ENCODE results near the gene CLIP1. TPM values are rescaled to one million over a fixed set of nuclear protein-coding genes. Genes with fewer than 3 reads are reported as not detected.
A peak's percentile ranks its signal among the peaks of the same experiment; 100 is the strongest.
"Not testable (repeated sequence)": the region's sequence is repeated elsewhere in the genome, so short reads cannot be mapped to it uniquely, and the experiment has no call there.

Gene CLIP1
- total RNA-seq (ENCODE audit: low replicate concordance): 38.3 and 50.8 TPM in 2 replicates

DNA sequence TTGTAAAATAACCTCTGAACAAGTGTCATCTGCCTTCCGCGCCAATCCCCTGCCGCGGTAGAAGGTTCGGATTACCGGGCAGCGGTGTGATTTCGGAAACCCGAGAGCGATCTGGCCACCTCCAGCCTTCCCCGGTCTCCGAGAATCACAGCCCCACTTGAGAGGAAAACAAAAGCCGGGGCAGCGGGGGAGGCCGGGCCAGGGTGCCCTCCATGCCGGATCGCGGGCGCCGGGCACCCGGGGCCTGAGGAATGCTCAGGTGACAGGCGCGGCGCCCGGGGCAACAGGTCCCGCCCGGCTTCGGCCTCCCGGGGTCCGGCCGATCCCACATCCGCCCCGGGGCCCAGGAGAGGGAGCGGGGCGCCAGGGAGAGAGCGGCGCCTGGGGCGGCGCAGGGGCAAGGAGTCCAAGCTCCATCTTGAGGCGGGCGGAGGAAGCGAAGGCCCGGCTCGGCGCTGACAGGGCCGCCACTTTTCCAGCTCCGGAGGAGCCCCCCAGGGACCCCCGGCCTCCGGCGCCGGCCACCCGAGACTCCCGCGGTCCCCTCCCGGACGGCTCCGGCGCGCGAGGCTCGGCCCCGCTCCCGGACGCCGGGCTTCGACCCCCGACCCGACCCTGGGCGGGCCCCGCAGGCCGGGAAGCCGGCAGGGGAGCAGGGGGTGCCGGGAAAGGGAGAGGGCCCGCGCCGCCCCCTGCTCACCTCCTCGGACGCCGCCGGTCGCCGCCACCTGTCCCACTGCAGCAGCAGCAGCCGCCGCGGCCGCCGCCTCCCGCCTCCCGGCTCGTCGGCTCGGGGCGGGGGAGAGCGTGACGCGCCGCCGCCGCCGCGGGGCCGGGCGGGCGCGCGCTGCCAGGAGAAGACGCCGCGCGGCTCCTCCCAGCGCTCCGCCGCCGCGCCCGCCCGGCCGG lies at the start of gene CLIP1:
TSS of gene CLIP1 (minus strand) at position 849 of the 909 bp plus-strand sequence. CDS start 42,217 bp downstream, outside the sequence.
- peaks cover 3% of the 10 kb centered on the region for H3K27me3 Mint-ChIP-seq (ENCODE audit: insufficient read depth, low read depth)

DNA sequence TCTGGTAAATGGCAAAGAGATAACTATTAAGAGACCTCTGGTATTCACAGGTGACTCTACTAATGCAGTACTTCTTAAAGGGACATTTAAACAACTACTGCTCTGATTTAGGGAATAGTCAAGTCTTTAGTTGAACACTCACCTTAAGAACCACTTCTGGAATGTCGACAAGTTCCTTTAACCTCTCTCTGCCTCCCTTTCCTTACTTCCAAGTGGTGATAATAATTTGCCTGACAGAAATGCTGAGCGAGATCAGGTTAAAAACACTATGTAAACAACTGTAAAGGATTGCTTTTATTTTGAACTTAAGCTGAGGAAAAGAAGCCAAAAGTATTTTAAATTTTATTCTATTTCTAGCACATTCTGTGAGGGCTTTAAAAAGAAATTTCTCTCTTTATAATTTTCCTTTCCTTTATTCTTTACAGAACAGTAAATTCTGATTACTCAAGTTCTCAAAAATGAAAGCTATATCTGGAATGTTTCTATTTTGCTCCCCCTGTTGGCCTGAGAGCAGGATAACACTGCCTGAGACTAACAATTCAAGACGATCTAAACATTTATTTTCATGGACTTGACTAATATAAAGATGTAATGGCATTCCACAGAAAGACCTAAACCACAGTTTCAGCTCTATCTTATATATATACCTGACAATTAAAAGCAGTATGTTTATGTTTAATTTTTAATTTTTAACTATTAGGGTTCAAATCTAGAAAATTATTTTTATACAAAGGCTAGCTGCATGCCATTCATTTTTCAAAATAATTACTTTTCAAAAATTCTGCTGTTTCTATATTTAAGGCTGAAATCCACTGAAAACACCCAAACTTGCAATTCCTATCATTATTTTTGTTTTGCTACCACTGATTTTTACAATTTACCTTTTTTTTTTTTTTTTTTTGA lies 49.1 kb upstream of the CLIP1 start:
- peak; percentile 48 for DNase-seq (ENCODE audit: low spot score)
- H3K4me1 Mint-ChIP-seq: peaks cover 6% of the 10 kb centered on the region

More for the DNA sequence above, at the start of gene CLIP1:
- peak within 1 kb of the TSS; percentile 76 for H3K4me3 ChIP-seq
- peaks cover 12% of the 10 kb centered on the region for H3K4me1 ChIP-seq
- Mint-ChIP-seq H3K4me3 (peak within 1 kb of the TSS; percentile 97), H3K9me3 (no peaks in the 10 kb centered on the region), H3K27ac (peak within 1 kb of the TSS; percentile 100), H3K36me3 (no peaks in the 10 kb centered on the region), H3K4me1 (peaks cover 28% of the 10 kb centered on the region)
- H3K9me3 ChIP-seq (ENCODE audit: low read depth): no peaks in the 10 kb centered on the region
- no peaks in the 10 kb centered on the region for H3K27me3 ChIP-seq
- H3K27ac ChIP-seq: peak within 1 kb of the TSS; percentile 92
- H3K79me2 ChIP-seq (ENCODE audit: low read depth): peaks cover 47% of the 10 kb centered on the region
- no peaks in the 10 kb centered on the region for H3K36me3 ChIP-seq
- H2AFZ ChIP-seq (replicated peaks): peak within 1 kb of the TSS; percentile 73
- H4K20me1 ChIP-seq (ENCODE audit: low read depth): peaks cover 2% of the 10 kb centered on the region
- peaks cover 26% of the 10 kb centered on the region for H3F3A ChIP-seq (ENCODE audit: low read depth)
- peak within 1 kb of the TSS; percentile 47 for H3K9ac ChIP-seq
- DNase-seq (ENCODE audit: low spot score): peak; percentile 86
- H3K4me2 ChIP-seq: peak within 1 kb of the TSS; percentile 87
- no peak for TF ChIP-seq EZH2phosphoT487 (IDR thresholded peaks at IDR 0.05)
- TF ChIP-seq, protein P1, sequence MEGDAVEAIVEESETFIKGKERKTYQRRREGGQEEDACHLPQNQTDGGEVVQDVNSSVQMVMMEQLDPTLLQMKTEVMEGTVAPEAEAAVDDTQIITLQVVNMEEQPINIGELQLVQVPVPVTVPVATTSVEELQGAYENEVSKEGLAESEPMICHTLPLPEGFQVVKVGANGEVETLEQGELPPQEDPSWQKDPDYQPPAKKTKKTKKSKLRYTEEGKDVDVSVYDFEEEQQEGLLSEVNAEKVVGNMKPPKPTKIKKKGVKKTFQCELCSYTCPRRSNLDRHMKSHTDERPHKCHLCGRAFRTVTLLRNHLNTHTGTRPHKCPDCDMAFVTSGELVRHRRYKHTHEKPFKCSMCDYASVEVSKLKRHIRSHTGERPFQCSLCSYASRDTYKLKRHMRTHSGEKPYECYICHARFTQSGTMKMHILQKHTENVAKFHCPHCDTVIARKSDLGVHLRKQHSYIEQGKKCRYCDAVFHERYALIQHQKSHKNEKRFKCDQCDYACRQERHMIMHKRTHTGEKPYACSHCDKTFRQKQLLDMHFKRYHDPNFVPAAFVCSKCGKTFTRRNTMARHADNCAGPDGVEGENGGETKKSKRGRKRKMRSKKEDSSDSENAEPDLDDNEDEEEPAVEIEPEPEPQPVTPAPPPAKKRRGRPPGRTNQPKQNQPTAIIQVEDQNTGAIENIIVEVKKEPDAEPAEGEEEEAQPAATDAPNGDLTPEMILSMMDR (IDR thresholded peaks at IDR 0.05): peak; percentile 49

DNA sequence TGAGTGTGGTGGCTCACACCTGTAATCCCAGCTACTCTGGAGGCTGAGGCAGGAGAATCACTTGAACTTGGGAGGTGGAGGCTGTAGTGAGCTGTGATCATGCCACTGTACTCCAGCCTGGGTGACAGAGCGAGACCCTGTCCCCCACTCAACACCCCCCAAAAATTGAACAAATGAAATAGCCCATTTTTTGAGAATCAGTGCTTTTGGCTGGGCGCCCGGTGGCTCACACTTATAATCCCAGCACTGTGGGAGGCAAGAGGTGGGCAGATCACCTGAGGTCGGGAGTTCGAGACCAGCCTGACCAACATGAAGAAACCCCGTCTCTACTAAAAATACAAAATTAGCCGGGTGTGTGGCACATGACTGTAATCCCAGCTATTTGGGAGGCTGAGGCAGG lies 48.1 kb upstream of the CLIP1 start:
- H3K4me1 Mint-ChIP-seq, H3K27ac Mint-ChIP-seq: not testable (repeated sequence)

More for the DNA sequence above, 49.1 kb upstream of the CLIP1 start:
- H3K27me3 ChIP-seq: no peaks in the 10 kb centered on the region
- H3K9ac ChIP-seq: no peak overlapping the region
- no peak overlapping the region for H3K4me3 Mint-ChIP-seq
- H3K27ac ChIP-seq: no peak overlapping the region
- H3K27me3 Mint-ChIP-seq (ENCODE audit: insufficient read depth, low read depth): no peaks in the 10 kb centered on the region
- no peak overlapping the region for H3K27ac Mint-ChIP-seq
- no peaks in the 10 kb centered on the region for H3K79me2 ChIP-seq (ENCODE audit: low read depth)
- no peak for TF ChIP-seq EZH2 (IDR thresholded peaks at IDR 0.05)
- no peak for TF ChIP-seq EZH2phosphoT487 (IDR thresholded peaks at IDR 0.05)
- TF ChIP-seq, protein P1 (IDR thresholded peaks at IDR 0.05): peak; percentile 90
- H3K36me3 ChIP-seq: no peaks in the 10 kb centered on the region
- H3K4me1 ChIP-seq: no peaks in the 10 kb centered on the region
- no peak overlapping the region for H2AFZ ChIP-seq (replicated peaks)
- no peaks in the 10 kb centered on the region for H3K9me3 Mint-ChIP-seq
- H3K4me2 ChIP-seq: no peak overlapping the region
- peaks cover 15% of the 10 kb centered on the region for H3F3A ChIP-seq (ENCODE audit: low read depth)
- H3K36me3 Mint-ChIP-seq: peaks cover 19% of the 10 kb centered on the region
- H4K20me1 ChIP-seq (ENCODE audit: low read depth): no peaks in the 10 kb centered on the region
- no peaks in the 10 kb centered on the region for H3K9me3 ChIP-seq (ENCODE audit: low read depth)
- H3K4me3 ChIP-seq: no peak overlapping the region

DNA sequence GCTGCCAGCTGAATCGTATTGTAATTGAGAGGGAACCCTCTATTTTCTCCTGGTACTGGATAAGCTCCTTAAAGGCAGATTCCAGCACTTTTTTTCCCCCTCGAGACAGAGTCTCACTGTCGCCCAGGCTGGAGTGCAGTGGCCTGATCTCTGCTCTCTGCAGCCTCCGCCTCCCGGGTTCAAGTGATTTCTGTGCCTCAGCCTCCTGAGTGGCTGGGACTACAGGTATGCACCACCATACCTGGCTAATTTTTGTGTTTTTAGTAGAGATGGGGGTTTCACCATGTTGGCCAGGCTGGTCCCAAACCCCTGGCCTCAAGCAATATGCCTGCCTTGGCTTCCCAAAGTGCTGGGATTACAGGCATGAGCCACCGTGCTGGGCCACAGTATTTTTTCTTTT lies 47.4 kb upstream of the CLIP1 start:
- H3K27me3 Mint-ChIP-seq (ENCODE audit: insufficient read depth, low read depth); H3K9ac ChIP-seq; H3K36me3 Mint-ChIP-seq; H3K4me2 ChIP-seq; H3K4me1 Mint-ChIP-seq; H3K4me3 Mint-ChIP-seq; H3K4me1 ChIP-seq; H2AFZ ChIP-seq (replicated peaks); H3K27me3 ChIP-seq; H3K79me2 ChIP-seq (ENCODE audit: low read depth); H4K20me1 ChIP-seq (ENCODE audit: low read depth); H3K27ac ChIP-seq; H3K9me3 ChIP-seq (ENCODE audit: low read depth); H3K36me3 ChIP-seq; DNase-seq (ENCODE audit: low spot score); H3K4me3 ChIP-seq; H3K9me3 Mint-ChIP-seq: not testable (repeated sequence)
- H3K27ac Mint-ChIP-seq: peak overlapping the region; percentile 82
- peaks cover 15% of the 10 kb centered on the region for H3F3A ChIP-seq (ENCODE audit: low read depth)

More for the DNA sequence above, 48.1 kb upstream of the CLIP1 start:
- not testable (repeated sequence) for H4K20me1 ChIP-seq (ENCODE audit: low read depth); H3K36me3 ChIP-seq; H3K9me3 Mint-ChIP-seq; H3K4me2 ChIP-seq; H3K27me3 ChIP-seq; H2AFZ ChIP-seq (replicated peaks); H3K4me3 Mint-ChIP-seq; H3K9me3 ChIP-seq (ENCODE audit: low read depth); H3K4me1 ChIP-seq; H3K9ac ChIP-seq; DNase-seq (ENCODE audit: low spot score); H3K4me3 ChIP-seq; H3K27ac ChIP-seq; H3K27me3 Mint-ChIP-seq (ENCODE audit: insufficient read depth, low read depth); H3K79me2 ChIP-seq (ENCODE audit: low read depth)
- peaks cover 11% of the 10 kb centered on the region for H3K36me3 Mint-ChIP-seq
- H3F3A ChIP-seq (ENCODE audit: low read depth): peaks cover 15% of the 10 kb centered on the region

Data from neural progenitor cell (in vitro differentiated cells).